PC-9 (cell line): Measurements from ENCODE around the gene MRC2.

ENCODE experiments used
- CTCF ChIP-seq: fragments of 200-600 bp; sonication (generic); conservative IDR thresholded peaks from 2 replicates; pipeline ENCODE4 v1.6.1; 2017; ENCODE audit warnings: mixed run types, antibody characterized with exemption, mild to moderate bottlenecking, moderate library complexity
- EZH2 ChIP-seq: fragments of 200-600 bp; sonication (generic); IDR thresholded peaks from 2 replicates; pipeline ENCODE4 v1.8.0; 2017; ENCODE audit warnings: antibody characterized with exemption, low read depth

- no peak for TF ChIP-seq CTCF
- no peak for TF ChIP-seq EZH2
Measured at GRCh38 chr17:62662855-62663254, 35.4 kb downstream of the MRC2 start.
